Fibroblast of skin of left quadriceps (primary cell): ENCODE data around the gene EXOSC3.
"Not testable (repeated sequence)": the region's sequence is repeated elsewhere in the genome, so short reads cannot be mapped to it uniquely, and the experiment has no call there.

Experiments
- DNase-seq, 2 experiments: peaks; one replicate each; pipeline ENCODE4 v3.0.0-alpha.2; 2013; ENCODE audit warnings: low read depth in 2 of 2

EXOSC3 gene

GRCh38 chr9:37775216-37775919, 9.5 kb downstream of the EXOSC3 start:
- no peak for DNase-seq

GRCh38 chr9:37769995-37770394, 14.9 kb downstream of the EXOSC3 start:
- no peak for DNase-seq

- no peak for DNase-seq
These were observed 15.6 kb downstream of the EXOSC3 start for GRCh38 chr9:37769306-37769705.

GRCh38 chr9:37765263-37765662, 19.6 kb downstream of the EXOSC3 start:
- not testable (repeated sequence) for DNase-seq

GRCh38 chr9:37761511-37761910, 23.4 kb downstream of the EXOSC3 start:
- peak in 1 of 2 experiments; percentile 12 for DNase-seq

GRCh38 chr9:37760416-37761161, 24.3 kb downstream of the EXOSC3 start:
- peak in 1 of 2 experiments; percentile 16 for DNase-seq

- DNase-seq, result no peak
These were observed 26.1 kb downstream of the EXOSC3 start for GRCh38 chr9:37758747-37759146.

GRCh38 chr9:37753489-37754190, 31.2 kb downstream of the EXOSC3 start, which contains the start of gene TRMT10B:
Gene TRMT10B, plus strand, starts transcription at chr9:37753805. Its CDS starts 8,127 bp downstream, at chr9:37761932.
- DNase-seq, result peak; percentile 28 to 31

- DNase-seq, result no peak
These were observed 32.0 kb downstream of the EXOSC3 start for GRCh38 chr9:37752642-37753488.

GRCh38 chr9:37752112-37752511, 32.8 kb downstream of the EXOSC3 start:
- not testable (repeated sequence) for DNase-seq

GRCh38 chr9:37751704-37752103, 33.2 kb downstream of the EXOSC3 start:
- not testable (repeated sequence) for DNase-seq

GRCh38 chr9:37751186-37751585, 33.7 kb downstream of the EXOSC3 start:
- DNase-seq, result no peak

- DNase-seq, result no peak
These were observed 35.7 kb downstream of the EXOSC3 start for GRCh38 chr9:37749129-37749528.

- peak in 1 of 2 experiments; percentile 35 for DNase-seq
These were observed 37.6 kb downstream of the EXOSC3 start for GRCh38 chr9:37747271-37747753.

- DNase-seq, result no peak
These were observed 38.2 kb downstream of the EXOSC3 start for GRCh38 chr9:37746448-37747270.

- no peak for DNase-seq
These were observed 38.9 kb downstream of the EXOSC3 start for GRCh38 chr9:37745970-37746369.

GRCh38 chr9:37740631-37741328, 44.1 kb downstream of the EXOSC3 start:
- no peak for DNase-seq

- DNase-seq, result no peak
These were observed 44.7 kb downstream of the EXOSC3 start for GRCh38 chr9:37740128-37740527.

GRCh38 chr9:37739222-37739621, 45.6 kb downstream of the EXOSC3 start:
- DNase-seq, result no peak

GRCh38 chr9:37732952-37733351, 51.9 kb downstream of the EXOSC3 start:
- DNase-seq, result no peak
